Mesendoderm (in vitro differentiated cells): Measurements from ENCODE around the gene PTH1R.

Source experiments
- DNase-seq: peaks from one replicate; pipeline ENCODE4 v3.0.0; 2013
- H2AK5ac ChIP-seq: 2 replicates; pipeline ENCODE4 v1.6.1; 2013; ENCODE audit warnings: low read length, inconsistent platforms
- H2BK120ac ChIP-seq: 2 replicates; pipeline ENCODE4 v1.6.1; 2013; ENCODE audit warnings: low read depth, mild to moderate bottlenecking, low read length, moderate library complexity, mixed read lengths
- H2BK15ac ChIP-seq: replicated peaks from 2 replicates; pipeline ENCODE4 v1.6.1; 2013; ENCODE audit warnings: low read depth, mild to moderate bottlenecking, moderate library complexity
- H2BK5ac ChIP-seq: 2 replicates; pipeline ENCODE4 v1.6.1; 2013; ENCODE audit warnings: low read length, inconsistent platforms
- H3K18ac ChIP-seq: 2 replicates; pipeline ENCODE4 v1.6.1; 2013; ENCODE audit warnings: mild to moderate bottlenecking, low read length, mixed read lengths
- H3K23ac ChIP-seq: one replicate; pipeline ENCODE4 v1.6.1; 2013; ENCODE audit warnings: low read length
- H3K27ac ChIP-seq: 2 replicates; pipeline ENCODE4 v1.5.1; 2013; ENCODE audit warnings: low read depth, mild to moderate bottlenecking, inconsistent platforms, low read length, moderate library complexity
- H3K27me3 ChIP-seq: 2 replicates; pipeline ENCODE4 v1.6.1; 2013; ENCODE audit warnings: low read length, control low read depth, mild to moderate bottlenecking, inconsistent platforms; ENCODE audit not compliant: insufficient read depth, poor library complexity
- H3K36me3 ChIP-seq: 2 replicates; pipeline ENCODE4 v1.6.1; 2013; ENCODE audit warnings: low read length, inconsistent platforms; ENCODE audit not compliant: control insufficient read depth, insufficient read depth
- H3K4ac ChIP-seq: one replicate; pipeline ENCODE4 v1.6.1; 2013; ENCODE audit warnings: low read depth, mild to moderate bottlenecking, low read length, moderate library complexity
- H3K4me1 ChIP-seq: 2 replicates; pipeline ENCODE4 v1.6.1; 2013; ENCODE audit warnings: low read depth, low read length, inconsistent platforms; ENCODE audit not compliant: control insufficient read depth
- H3K4me2 ChIP-seq: 2 replicates; pipeline ENCODE4 v1.6.1; 2013; ENCODE audit warnings: low read length
- H3K4me3 ChIP-seq: 2 replicates; pipeline ENCODE4 v1.5.1; 2013; ENCODE audit warnings: mild to moderate bottlenecking, low read length
- H3K56ac ChIP-seq: one replicate; pipeline ENCODE4 v1.6.1; 2013; ENCODE audit warnings: low read length
- H3K79me1 ChIP-seq: 2 replicates; pipeline ENCODE4 v1.6.1; 2013; ENCODE audit warnings: low read length, inconsistent platforms
- H3K79me2 ChIP-seq: 2 replicates; pipeline ENCODE4 v1.6.1; 2013; ENCODE audit warnings: mild to moderate bottlenecking, low read length; ENCODE audit not compliant: control insufficient read depth, insufficient read depth
- H3K9ac ChIP-seq: 2 replicates; pipeline ENCODE4 v1.6.1; 2013; ENCODE audit warnings: low read length, inconsistent platforms
- H4K5ac ChIP-seq: one replicate; pipeline ENCODE4 v1.6.1; 2013; ENCODE audit warnings: low read length
- H4K8ac ChIP-seq: one replicate; pipeline ENCODE4 v1.6.1; 2013; ENCODE audit warnings: low read depth, mild to moderate bottlenecking, control low read depth, low read length, moderate library complexity
- WGBS: extraction: QIAGEN DNeasy Blood & Tissue Kit; methylation state at CpG from one replicate; pipeline ENCODE4 v1.1.7; 2013; ENCODE audit warnings: low lambda C conversion rate, missing lambda C conversion rate; ENCODE audit not compliant: insufficient coverage; ENCODE audit errors: extremely low coverage; 5-methylcytosine and 5-hydroxymethylcytosine counted together

PTH1R gene

DNA sequence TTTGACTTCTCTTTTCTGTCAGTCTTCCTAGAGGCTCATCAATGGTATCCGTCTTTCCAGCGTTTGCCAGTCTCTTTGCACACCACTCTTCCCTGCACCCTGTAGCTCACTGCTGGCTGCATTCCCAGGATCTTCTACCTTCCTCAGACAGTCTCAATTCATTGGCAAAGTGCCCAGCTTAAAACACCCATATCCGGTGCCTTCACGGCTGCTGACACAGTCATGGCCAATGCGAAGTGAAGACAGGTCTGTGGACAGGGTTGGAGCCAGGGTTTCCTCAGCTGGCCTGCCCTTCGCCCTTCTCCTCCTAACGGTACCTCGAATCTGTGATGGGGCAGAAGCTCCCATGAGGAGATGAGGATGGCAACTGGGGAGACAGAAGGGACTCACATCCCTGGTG is 36.1 kb downstream of the PTH1R start:
- H4K5ac ChIP-seq, result no peak overlapping the region
- no peak overlapping the region for H2BK5ac ChIP-seq
- no peak overlapping the region for H3K56ac ChIP-seq
- H3K4ac ChIP-seq, result no peak overlapping the region
- H2BK120ac ChIP-seq, result no peak overlapping the region
- no peaks in the 10 kb centered on the region for H3K36me3 ChIP-seq
- no peak overlapping the region for H3K18ac ChIP-seq
- no peak overlapping the region for H3K23ac ChIP-seq
- H4K8ac ChIP-seq, result no peak overlapping the region
- DNase-seq, result no peak
- H3K79me2 ChIP-seq, result no peaks in the 10 kb centered on the region
- no peaks in the 10 kb centered on the region for H3K4me1 ChIP-seq
- no peak overlapping the region for H3K4me3 ChIP-seq
- no peak overlapping the region for H3K9ac ChIP-seq
- H3K79me1 ChIP-seq, result no peaks in the 10 kb centered on the region
- H3K27me3 ChIP-seq, result no peaks in the 10 kb centered on the region
- no peak overlapping the region for H2AK5ac ChIP-seq
- no peak overlapping the region for H3K4me2 ChIP-seq
- H2BK15ac ChIP-seq, result no peak overlapping the region
- WGBS, result no CpG with 5 or more reads among the region's 8 CpGs
- no peak overlapping the region for H3K27ac ChIP-seq

DNA sequence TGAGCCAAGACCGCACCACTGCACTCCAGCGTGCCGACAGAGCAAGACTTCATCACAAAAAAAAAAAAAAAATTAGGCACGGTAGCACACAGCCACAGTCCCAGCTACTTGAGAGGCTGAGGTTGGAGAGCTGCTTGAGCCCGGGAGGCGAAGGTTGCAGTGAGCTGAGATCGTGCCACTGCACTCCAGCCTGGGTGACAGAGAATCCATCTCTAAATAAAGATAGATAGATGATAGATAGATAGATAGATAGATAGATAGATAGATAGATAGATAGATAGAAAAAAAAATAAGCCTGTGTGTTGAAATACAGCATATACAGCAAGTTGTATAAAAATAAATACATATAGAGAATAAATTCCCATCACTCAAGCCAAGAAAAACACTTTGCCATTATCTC is 37.3 kb downstream of the PTH1R start:
- Histone ChIP-seq H2BK120ac (no peak overlapping the region), H3K79me1 (no peaks in the 10 kb centered on the region), H3K4me1 (no peaks in the 10 kb centered on the region), H3K27ac (no peak overlapping the region), H3K79me2 (no peaks in the 10 kb centered on the region), H2BK15ac (no peak overlapping the region), H4K8ac (no peak overlapping the region), H3K23ac (no peak overlapping the region), H3K4ac (no peak overlapping the region), H3K36me3 (no peaks in the 10 kb centered on the region), H3K4me3 (no peak overlapping the region), H3K9ac (no peak overlapping the region), H3K27me3 (no peaks in the 10 kb centered on the region), H3K4me2 (no peak overlapping the region), H2AK5ac (no peak overlapping the region), H3K56ac (no peak overlapping the region), H4K5ac (no peak overlapping the region), H2BK5ac (no peak overlapping the region), H3K18ac (no peak overlapping the region)
- WGBS, result no CpG with 5 or more reads among the region's 7 CpGs
- no peak for DNase-seq

DNA sequence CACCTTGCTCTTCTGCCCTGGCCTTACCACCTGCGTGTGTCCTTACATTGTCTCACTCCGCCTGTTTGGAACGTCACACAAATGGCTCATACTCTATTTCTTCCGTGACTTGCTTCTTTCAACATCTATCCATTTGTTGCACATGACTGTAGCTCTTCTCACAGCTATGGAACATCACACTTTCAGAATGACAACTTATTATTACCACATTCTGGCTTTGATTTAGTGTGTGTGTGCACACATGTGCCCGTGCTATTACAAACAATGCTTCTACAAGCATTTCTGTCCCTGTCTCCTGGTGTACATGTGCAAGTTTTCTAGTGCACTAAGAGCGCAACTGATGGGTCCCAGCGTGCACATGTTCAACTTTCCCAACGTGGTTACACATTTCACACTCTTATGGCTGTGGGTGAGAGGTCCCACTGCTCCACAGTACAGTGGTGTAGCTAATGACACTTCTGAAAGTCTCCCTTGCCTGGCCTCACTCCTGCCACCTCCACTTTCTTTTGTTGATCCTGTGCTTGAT is 37.8 kb downstream of the PTH1R start:
- Histone ChIP-seq H3K23ac (no peak overlapping the region), H3K56ac (no peak overlapping the region), H3K9ac (no peak overlapping the region), H3K79me1 (no peaks in the 10 kb centered on the region), H3K79me2 (no peaks in the 10 kb centered on the region), H2BK120ac (no peak overlapping the region), H2AK5ac (no peak overlapping the region), H3K27ac (no peak overlapping the region), H3K18ac (no peak overlapping the region), H2BK15ac (no peak overlapping the region), H3K36me3 (peaks cover 2% of the 10 kb centered on the region), H3K4me2 (no peak overlapping the region), H4K5ac (no peak overlapping the region), H3K4ac (no peak overlapping the region), H2BK5ac (no peak overlapping the region), H3K27me3 (no peaks in the 10 kb centered on the region), H4K8ac (no peak overlapping the region), H3K4me1 (no peaks in the 10 kb centered on the region), H3K4me3 (no peak overlapping the region)
- no peak for DNase-seq
- no CpG with 5 or more reads among the region's 8 CpGs for WGBS

- no peak overlapping the region for H3K4me2 ChIP-seq
- DNase-seq, result no peak
- H3K27me3 ChIP-seq, result no peaks in the 10 kb centered on the region
- no peak overlapping the region for H4K5ac ChIP-seq
- H3K9ac ChIP-seq, result no peak overlapping the region
- H2AK5ac ChIP-seq, result no peak overlapping the region
- no peak overlapping the region for H3K56ac ChIP-seq
- no peak overlapping the region for H2BK15ac ChIP-seq
- H3K4ac ChIP-seq, result no peak overlapping the region
- H3K4me3 ChIP-seq, result no peak overlapping the region
- H3K27ac ChIP-seq, result no peak overlapping the region
- H3K79me1 ChIP-seq, result no peaks in the 10 kb centered on the region
- H3K18ac ChIP-seq, result no peak overlapping the region
- H4K8ac ChIP-seq, result no peak overlapping the region
- H2BK5ac ChIP-seq, result no peak overlapping the region
- H2BK120ac ChIP-seq, result no peak overlapping the region
- WGBS, result no CpG with 5 or more reads among the region's 1 CpG
- no peak overlapping the region for H3K23ac ChIP-seq
- no peaks in the 10 kb centered on the region for H3K79me2 ChIP-seq
- peaks cover 5% of the 10 kb centered on the region for H3K36me3 ChIP-seq
- H3K4me1 ChIP-seq, result no peaks in the 10 kb centered on the region
These were observed 38.8 kb downstream of the PTH1R start for GRCh38 chr3:46916278-46916677.

DNA sequence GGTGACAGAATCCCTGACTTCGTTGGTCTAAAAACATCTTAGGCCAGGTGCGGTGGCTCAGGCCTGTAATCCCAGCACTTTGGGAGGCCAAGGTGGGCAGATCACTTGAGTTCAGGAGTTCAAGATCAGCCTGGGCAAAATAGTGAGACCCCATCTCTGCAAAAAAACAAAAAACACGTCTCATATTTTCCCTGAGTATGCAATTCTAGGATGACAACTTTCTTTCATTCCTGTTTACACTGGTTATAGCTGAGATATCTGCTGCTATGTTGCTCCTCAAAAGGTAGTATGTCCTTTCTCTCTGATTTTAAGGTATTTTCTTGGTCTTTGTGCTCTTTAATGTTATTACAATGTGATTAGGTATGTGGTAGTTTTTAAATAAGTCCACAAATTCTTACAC is 39.3 kb downstream of the PTH1R start:
- Histone ChIP-seq H3K4ac (no peak overlapping the region), H2BK120ac (no peak overlapping the region), H3K36me3 (peaks cover 5% of the 10 kb centered on the region), H2BK5ac (no peak overlapping the region), H3K23ac (no peak overlapping the region), H3K56ac (no peak overlapping the region), H2BK15ac (no peak overlapping the region), H3K18ac (no peak overlapping the region), H3K79me1 (no peaks in the 10 kb centered on the region), H3K27me3 (no peaks in the 10 kb centered on the region), H2AK5ac (no peak overlapping the region), H3K4me3 (no peak overlapping the region), H3K79me2 (no peaks in the 10 kb centered on the region), H3K9ac (no peak overlapping the region), H3K4me2 (no peak overlapping the region), H4K5ac (no peak overlapping the region), H3K4me1 (no peaks in the 10 kb centered on the region), H4K8ac (no peak overlapping the region), H3K27ac (no peak overlapping the region)
- no peak for DNase-seq
- no CpG with 5 or more reads among the region's 3 CpGs for WGBS

GRCh38 chr3:46917257-46917656 is 39.7 kb downstream of the PTH1R start:
- no peak overlapping the region for H4K5ac ChIP-seq
- no peak overlapping the region for H3K56ac ChIP-seq
- no peaks in the 10 kb centered on the region for H3K27me3 ChIP-seq
- H3K4me1 ChIP-seq, result no peaks in the 10 kb centered on the region
- no peak overlapping the region for H3K9ac ChIP-seq
- H3K36me3 ChIP-seq, result peaks cover 5% of the 10 kb centered on the region
- no peak overlapping the region for H2BK120ac ChIP-seq
- H2AK5ac ChIP-seq, result no peak overlapping the region
- H3K23ac ChIP-seq, result no peak overlapping the region
- H3K18ac ChIP-seq, result no peak overlapping the region
- no peak overlapping the region for H3K4ac ChIP-seq
- H4K8ac ChIP-seq, result no peak overlapping the region
- 100% methylated on average over 1 of the region's 3 CpGs for WGBS
- H3K4me2 ChIP-seq, result no peak overlapping the region
- no peak for DNase-seq
- H3K4me3 ChIP-seq, result no peak overlapping the region
- H3K27ac ChIP-seq, result no peak overlapping the region
- H2BK5ac ChIP-seq, result no peak overlapping the region
- no peaks in the 10 kb centered on the region for H3K79me1 ChIP-seq
- H3K79me2 ChIP-seq, result no peaks in the 10 kb centered on the region
- no peak overlapping the region for H2BK15ac ChIP-seq
